ENCODE measurements around the gene TAS2R1. TPM values are rescaled to one million over a fixed set of nuclear protein-coding genes. Genes with fewer than 3 reads are reported as not detected.

TAS2R1 gene
- total RNA-seq, 4 donors from 2014 or later = not detected

GRCh38 chr5:9610969-9611368, 19.2 kb downstream of the TAS2R1 start:
- TF ChIP-seq POLR2A (IDR thresholded peaks at IDR 0.05) (no peak), CTCF (IDR thresholded peaks at IDR 0.05) (no peak)
- H3K9me3 ChIP-seq = peaks cover 0 to 8% (median 4%) of the 10 kb centered on the region in 3 donors
- intact Hi-C loops (cut with DNase I) = no loop called here
- DNase-seq = no peak
- H3K27me3 ChIP-seq = no peaks in the 10 kb centered on the region
- no peak overlapping the region for H3K27ac ChIP-seq
- H3K4me3 ChIP-seq = no peak overlapping the region
- H3K36me3 ChIP-seq = no peaks in the 10 kb centered on the region
- 37 to 55% methylated on average over 2 of the region's 2 CpGs for WGBS, 2 donors
- no peaks in the 10 kb centered on the region for H3K4me1 ChIP-seq

GRCh38 chr5:9610364-9610763, 19.8 kb downstream of the TAS2R1 start:
- TF ChIP-seq POLR2A (IDR thresholded peaks at IDR 0.05) = no peak
- TF ChIP-seq CTCF (IDR thresholded peaks at IDR 0.05) = no peak
- DNase-seq = no peak
- Histone ChIP-seq H3K27ac (no peak overlapping the region), H3K4me1 (no peaks in the 10 kb centered on the region), H3K9me3 (peaks cover 0 to 8% (median 4%) of the 10 kb centered on the region in 3 donors), H3K27me3 (no peaks in the 10 kb centered on the region), H3K36me3 (no peaks in the 10 kb centered on the region), H3K4me3 (no peak overlapping the region)
- intact Hi-C loops (cut with DNase I) = no loop called here
- 57 to 75% methylated on average over 1 of the region's 1 CpG for WGBS, 2 donors

- Histone ChIP-seq H3K9me3 (peaks cover 0 to 8% (median 4%) of the 10 kb centered on the region in 3 donors), H3K27me3 (no peaks in the 10 kb centered on the region), H3K4me3 (no peak overlapping the region), H3K27ac (no peak overlapping the region), H3K36me3 (no peaks in the 10 kb centered on the region), H3K4me1 (no peaks in the 10 kb centered on the region)
- WGBS, 2 donors = 76% methylated on average over 2 of the region's 2 CpGs
- intact Hi-C loops (cut with DNase I) = no loop called here
- no peak for DNase-seq
- no peak for TF ChIP-seq POLR2A (IDR thresholded peaks at IDR 0.05)
- no peak for TF ChIP-seq CTCF (IDR thresholded peaks at IDR 0.05)
Measured at GRCh38 chr5:9608093-9608492, 22.1 kb downstream of the TAS2R1 start.

- intact Hi-C loops (cut with DNase I) = no loop called here
- H3K4me1 ChIP-seq = no peaks in the 10 kb centered on the region
- H3K36me3 ChIP-seq = no peaks in the 10 kb centered on the region
- no peak for TF ChIP-seq POLR2A (IDR thresholded peaks at IDR 0.05)
- no peak for TF ChIP-seq CTCF (IDR thresholded peaks at IDR 0.05)
- no peak overlapping the region for H3K27ac ChIP-seq
- H3K4me3 ChIP-seq = no peak overlapping the region
- H3K27me3 ChIP-seq = peaks cover 0 to 5% (median 0%) of the 10 kb centered on the region in 4 donors
- DNase-seq = no peak
- no peaks in the 10 kb centered on the region for H3K9me3 ChIP-seq
- WGBS, 2 donors = 79 to 85% methylated on average over 6 of the region's 6 CpGs
Measured at GRCh38 chr5:9605041-9605838, 24.9 kb downstream of the TAS2R1 start.

GRCh38 chr5:9604416-9604815, 25.7 kb downstream of the TAS2R1 start:
- Histone ChIP-seq H3K36me3 (no peaks in the 10 kb centered on the region), H3K4me1 (no peaks in the 10 kb centered on the region), H3K27me3 (peaks cover 0 to 5% (median 0%) of the 10 kb centered on the region in 4 donors), H3K9me3 (no peaks in the 10 kb centered on the region), H3K4me3 (no peak overlapping the region), H3K27ac (no peak overlapping the region)
- intact Hi-C loops (cut with DNase I) = no loop called here
- TF ChIP-seq POLR2A (IDR thresholded peaks at IDR 0.05) (no peak), CTCF (IDR thresholded peaks at IDR 0.05) (no peak)
- WGBS, 2 donors = 61 to 64% methylated on average over 5 of the region's 5 CpGs
- DNase-seq = no peak

Data from esophagus squamous epithelium (tissue), 5 donors.